GM21786 (cell line): ENCODE measurements around the gene TNNI2.
"Not testable (repeated sequence)": the region's sequence is repeated elsewhere in the genome, so short reads cannot be mapped to it uniquely, and the experiment has no call there.

Source experiments
- ATAC-seq: cut with Tn5 transposase; IDR thresholded peaks from one replicate; pipeline ENCODE4 v1.9.1; 2021; ENCODE audit not compliant: unreplicated experiment

The TNNI2 gene

GRCh38 chr11:1838426-1839144 lies at the start of gene TNNI2:
Gene TNNI2, plus strand, starts transcription at chr11:1838981. Its CDS starts 716 bp downstream, at chr11:1839697.
- no peak for ATAC-seq

GRCh38 chr11:1791912-1792311 lies 46.9 kb upstream of the TNNI2 start:
- no peak for ATAC-seq

- ATAC-seq = no peak
These were observed 46.3 kb upstream of the TNNI2 start for GRCh38 chr11:1792461-1792860.

GRCh38 chr11:1793081-1793480 lies 45.7 kb upstream of the TNNI2 start:
- ATAC-seq = no peak

- ATAC-seq = no peak
These were observed 42.3 kb upstream of the TNNI2 start for GRCh38 chr11:1796413-1797011.

- no peak for ATAC-seq
These were observed 41.2 kb upstream of the TNNI2 start for GRCh38 chr11:1797391-1798125.

- ATAC-seq = no peak
These were observed 35.5 kb upstream of the TNNI2 start for GRCh38 chr11:1803246-1803645.

GRCh38 chr11:1803835-1804519 lies 34.8 kb upstream of the TNNI2 start:
- not testable (repeated sequence) for ATAC-seq

GRCh38 chr11:1805525-1805924 lies 33.3 kb upstream of the TNNI2 start:
- no peak for ATAC-seq

- no peak for ATAC-seq
These were observed 31.4 kb upstream of the TNNI2 start for GRCh38 chr11:1807264-1807995.

GRCh38 chr11:1810761-1811160 lies 28.0 kb upstream of the TNNI2 start:
- ATAC-seq = no peak

- ATAC-seq = no peak
These were observed 26.5 kb upstream of the TNNI2 start for GRCh38 chr11:1812274-1812673.

- ATAC-seq = no peak
These were observed 26.0 kb upstream of the TNNI2 start for GRCh38 chr11:1812801-1813200.

GRCh38 chr11:1813356-1813755 lies 25.4 kb upstream of the TNNI2 start:
- ATAC-seq = not testable (repeated sequence)

- ATAC-seq = no peak
These were observed 24.1 kb upstream of the TNNI2 start for GRCh38 chr11:1814691-1815090.

GRCh38 chr11:1815311-1815710 lies 23.5 kb upstream of the TNNI2 start:
- ATAC-seq = no peak

- ATAC-seq = no peak
These were observed 23.0 kb upstream of the TNNI2 start for GRCh38 chr11:1815751-1816150.

GRCh38 chr11:1817000-1817399 lies 21.8 kb upstream of the TNNI2 start:
- no peak for ATAC-seq

- no peak for ATAC-seq
These were observed 21.3 kb upstream of the TNNI2 start for GRCh38 chr11:1817511-1817910.

- ATAC-seq = no peak
These were observed 19.7 kb upstream of the TNNI2 start for GRCh38 chr11:1819074-1819473.
